Liver (tissue), 3 donors: ENCODE measurements around the gene GSG1.

Experiments used
- ATF3 ChIP-seq: IDR thresholded peaks from 2 replicates; pipeline ENCODE4 v1.6.1; 2016; ENCODE audit warnings: antibody characterized with exemption
- EGR1 ChIP-seq, 2 donors: IDR thresholded peaks; 2 replicates each; pipeline ENCODE4 v1.6.1; 2016 to 2018; ENCODE audit warnings: antibody characterized with exemption in 2 of 2, low read depth in 2 of 2
- GABPA ChIP-seq, 2 donors: IDR thresholded peaks in 1 of 2; conservative IDR thresholded peaks in 1 of 2; 2 replicates each; pipeline ENCODE4 v1.6.1; 2016; ENCODE audit warnings: antibody characterized with exemption in 2 of 2, mild to moderate bottlenecking in 1 of 2, moderate library complexity in 1 of 2
- JUND ChIP-seq, 2 donors: IDR thresholded peaks; 2 replicates each; pipeline ENCODE4 v1.6.1; 2016; ENCODE audit warnings: antibody characterized with exemption in 2 of 2
- RAD21 ChIP-seq, 2 donors: IDR thresholded peaks; 2 replicates each; pipeline ENCODE4 v1.6.1; 2016; ENCODE audit warnings: antibody characterized with exemption in 2 of 2, mild to moderate bottlenecking in 2 of 2
- REST ChIP-seq: IDR thresholded peaks from 2 replicates; pipeline ENCODE4 v1.6.1; 2016; ENCODE audit warnings: antibody characterized with exemption, mild to moderate bottlenecking
- RXRA ChIP-seq, 2 donors: IDR thresholded peaks; 2 replicates each; pipeline ENCODE4 v1.6.1; 2017 to 2018; ENCODE audit warnings: antibody characterized with exemption in 2 of 2, mild to moderate bottlenecking in 1 of 2
- SP1 ChIP-seq: IDR thresholded peaks from 2 replicates; pipeline ENCODE4 v1.6.1; 2018; ENCODE audit warnings: antibody characterized with exemption, mild to moderate bottlenecking
- TAF1 ChIP-seq: conservative IDR thresholded peaks from 2 replicates; pipeline ENCODE4 v1.6.1; 2016; ENCODE audit warnings: antibody characterized with exemption, mild to moderate bottlenecking
- YY1 ChIP-seq: IDR thresholded peaks from 2 replicates; pipeline ENCODE4 v1.6.1; 2016; ENCODE audit warnings: antibody characterized with exemption, mild to moderate bottlenecking
- TF ChIP-seq, protein P1 (sequence below): fragments of 150-350 bp; IDR thresholded peaks from 2 replicates; pipeline ENCODE4 v1.5.1; 2017; ENCODE audit warnings: improper control_type of control experiment, low read depth, low read length; ENCODE audit not compliant: missing input control
- TF ChIP-seq, protein P2 (sequence below): IDR thresholded peaks from 2 replicates; pipeline ENCODE4 v1.6.1; 2016; ENCODE audit warnings: antibody characterized with exemption
- donor health status: healthy.
- donor health status: healthy.

DNA sequence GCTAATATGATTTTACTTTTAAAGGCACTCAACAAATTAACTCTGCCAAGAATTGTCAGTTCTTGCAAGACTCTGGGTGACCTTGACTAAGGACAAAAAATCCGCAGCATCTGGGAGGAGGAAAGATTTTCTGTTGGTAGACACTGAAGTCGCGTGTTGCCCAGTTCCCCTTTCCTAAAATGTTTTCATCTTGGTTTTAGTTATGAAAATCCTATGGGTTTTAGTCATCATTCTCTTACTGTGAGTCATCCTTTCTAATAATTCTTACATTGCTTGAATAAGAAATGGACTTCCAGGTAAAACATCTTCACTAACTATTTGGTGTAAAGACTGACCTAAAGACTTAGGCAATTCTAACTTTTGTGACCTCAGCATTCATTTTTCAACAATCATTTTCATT lies 9.1 kb downstream of the GSG1 start:
- TF ChIP-seq, protein P1, sequence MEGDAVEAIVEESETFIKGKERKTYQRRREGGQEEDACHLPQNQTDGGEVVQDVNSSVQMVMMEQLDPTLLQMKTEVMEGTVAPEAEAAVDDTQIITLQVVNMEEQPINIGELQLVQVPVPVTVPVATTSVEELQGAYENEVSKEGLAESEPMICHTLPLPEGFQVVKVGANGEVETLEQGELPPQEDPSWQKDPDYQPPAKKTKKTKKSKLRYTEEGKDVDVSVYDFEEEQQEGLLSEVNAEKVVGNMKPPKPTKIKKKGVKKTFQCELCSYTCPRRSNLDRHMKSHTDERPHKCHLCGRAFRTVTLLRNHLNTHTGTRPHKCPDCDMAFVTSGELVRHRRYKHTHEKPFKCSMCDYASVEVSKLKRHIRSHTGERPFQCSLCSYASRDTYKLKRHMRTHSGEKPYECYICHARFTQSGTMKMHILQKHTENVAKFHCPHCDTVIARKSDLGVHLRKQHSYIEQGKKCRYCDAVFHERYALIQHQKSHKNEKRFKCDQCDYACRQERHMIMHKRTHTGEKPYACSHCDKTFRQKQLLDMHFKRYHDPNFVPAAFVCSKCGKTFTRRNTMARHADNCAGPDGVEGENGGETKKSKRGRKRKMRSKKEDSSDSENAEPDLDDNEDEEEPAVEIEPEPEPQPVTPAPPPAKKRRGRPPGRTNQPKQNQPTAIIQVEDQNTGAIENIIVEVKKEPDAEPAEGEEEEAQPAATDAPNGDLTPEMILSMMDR: no peak
- TF ChIP-seq JUND (IDR thresholded peaks at IDR 0.05) (no peak), SP1 (no peak), TAF1 (no peak), GABPA (IDR thresholded peaks at IDR 0.05 in 1 of 2, conservative IDR thresholded peaks at IDR 0.05 in 1 of 2) (no peak), EGR1 (IDR thresholded peaks at IDR 0.05; ENCODE audit: low read depth in 2 of 2) (no peak), REST (no peak), RAD21 (IDR thresholded peaks at IDR 0.05) (no peak), ATF3 (no peak), YY1 (no peak), RXRA (IDR thresholded peaks at IDR 0.05) (no peak)
- TF ChIP-seq, protein P2, sequence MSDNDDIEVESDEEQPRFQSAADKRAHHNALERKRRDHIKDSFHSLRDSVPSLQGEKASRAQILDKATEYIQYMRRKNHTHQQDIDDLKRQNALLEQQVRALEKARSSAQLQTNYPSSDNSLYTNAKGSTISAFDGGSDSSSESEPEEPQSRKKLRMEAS: no peak
